CD4-positive, alpha-beta T cell treated with Interleukin-12 subunit alpha and Interleukin-12 subunit beta, for 1 hour (primary cell): Measurements from ENCODE around the gene PITPNM3.

Experiments used
- DNase-seq: peaks from one replicate; pipeline ENCODE4 v3.0.0-alpha.2; 2020

The PITPNM3 gene

DNA sequence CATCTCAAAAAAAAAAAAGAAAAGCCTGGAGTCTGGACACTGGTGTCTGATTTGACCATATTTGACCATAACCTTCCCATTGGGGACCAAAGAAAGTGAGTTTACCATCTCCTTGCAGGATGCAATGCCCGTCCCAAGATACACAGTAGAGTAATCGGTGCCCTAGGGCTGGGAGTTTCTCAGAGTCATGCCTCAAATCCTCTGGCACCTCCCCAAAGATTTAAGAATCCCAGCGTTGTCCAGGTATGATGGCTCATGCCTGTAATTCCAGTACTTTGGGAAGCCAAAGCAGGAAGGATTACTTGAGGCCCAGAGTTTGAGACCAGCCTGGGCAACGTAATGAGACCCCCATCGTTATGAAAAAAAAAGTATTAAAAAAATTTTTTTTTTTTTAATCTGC lies 5.0 kb downstream of the PITPNM3 start:
- DNase-seq = no peak

DNA sequence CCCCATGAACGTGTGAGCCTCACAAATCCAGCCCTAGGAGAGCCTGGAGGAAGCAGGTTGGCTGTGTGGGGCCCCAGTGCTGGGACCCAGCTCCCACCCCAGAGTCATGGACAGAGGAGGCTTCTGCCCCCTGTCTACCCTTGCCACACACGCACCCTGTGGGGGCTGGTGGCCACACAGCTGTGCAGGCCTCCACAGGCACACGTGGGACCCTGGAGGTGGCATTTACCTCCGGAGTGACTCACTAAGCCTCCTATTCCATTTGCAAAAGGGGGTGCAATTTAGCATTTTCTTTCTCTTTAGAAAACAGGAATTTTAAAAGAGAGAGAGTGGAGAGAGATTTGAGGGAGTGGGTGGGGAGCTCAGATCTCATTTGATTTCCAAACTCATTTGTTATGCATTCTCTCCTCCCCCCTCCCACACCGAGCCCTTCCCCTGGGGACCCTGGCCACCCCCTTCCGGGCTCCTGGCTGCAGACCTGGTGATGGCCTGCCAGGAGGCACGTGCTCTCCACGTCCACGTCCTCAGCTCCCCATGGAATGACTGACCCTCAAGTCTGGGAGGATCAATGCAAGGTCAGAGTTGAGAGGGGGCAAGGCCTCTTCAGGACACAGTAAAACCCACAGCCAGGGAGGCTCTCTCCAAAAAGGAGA lies 6.8 kb downstream of the PITPNM3 start:
- no peak for DNase-seq

DNA sequence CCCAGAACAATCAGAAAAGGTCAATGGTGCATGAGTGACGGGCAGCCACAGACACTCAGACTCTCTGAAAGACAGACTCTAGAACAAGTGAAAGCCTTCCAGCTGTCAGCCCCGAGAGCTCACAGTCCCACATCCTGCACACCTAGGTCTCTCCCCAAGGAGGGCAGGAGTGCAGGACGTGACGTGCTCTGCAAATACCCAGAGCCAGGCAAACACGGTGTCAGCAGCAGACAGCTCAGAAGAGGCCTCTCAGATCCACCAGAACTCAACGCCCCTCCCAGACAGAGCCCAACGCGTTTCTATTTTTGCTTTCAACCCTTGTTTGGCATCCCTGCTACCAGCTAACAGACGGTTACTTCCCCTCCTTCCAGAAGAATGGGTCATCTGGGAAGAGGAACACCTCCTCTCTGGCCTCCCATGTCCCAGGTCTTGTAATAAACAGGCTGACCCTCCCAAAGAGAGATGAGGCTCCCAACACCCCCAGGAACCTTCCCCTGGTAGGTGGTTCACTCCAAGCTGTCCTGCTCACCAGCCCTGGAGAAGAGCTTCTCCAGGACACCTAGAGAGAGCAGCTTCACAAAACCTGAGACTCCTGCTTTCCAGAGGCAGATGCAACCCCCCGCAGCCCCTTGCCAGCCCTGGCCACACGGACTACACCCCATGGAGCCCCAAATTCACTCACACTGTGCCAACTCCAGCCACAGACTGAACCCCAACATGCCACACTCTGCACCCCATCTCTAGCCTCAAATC lies 7.6 kb downstream of the PITPNM3 start:
- DNase-seq = no peak

DNA sequence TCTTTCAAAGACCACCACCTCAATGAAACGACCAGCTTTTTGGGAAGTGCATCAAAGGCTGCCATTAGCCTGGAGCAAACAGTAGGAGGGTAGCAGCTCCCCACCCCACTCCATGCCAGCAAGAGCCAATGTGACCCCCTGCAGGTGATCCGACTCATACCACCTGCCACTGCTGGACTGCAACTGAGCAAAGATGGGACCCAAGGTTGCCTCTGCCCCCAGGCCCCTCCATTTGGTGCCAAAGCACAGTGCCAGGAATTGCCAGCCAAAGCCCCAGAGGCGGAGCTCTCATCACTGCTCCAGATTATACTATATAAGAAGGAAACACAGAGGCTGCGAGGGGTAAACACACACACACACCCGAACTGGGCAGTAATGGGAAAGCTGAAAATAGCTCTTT lies 8.3 kb downstream of the PITPNM3 start:
- no peak for DNase-seq

DNA sequence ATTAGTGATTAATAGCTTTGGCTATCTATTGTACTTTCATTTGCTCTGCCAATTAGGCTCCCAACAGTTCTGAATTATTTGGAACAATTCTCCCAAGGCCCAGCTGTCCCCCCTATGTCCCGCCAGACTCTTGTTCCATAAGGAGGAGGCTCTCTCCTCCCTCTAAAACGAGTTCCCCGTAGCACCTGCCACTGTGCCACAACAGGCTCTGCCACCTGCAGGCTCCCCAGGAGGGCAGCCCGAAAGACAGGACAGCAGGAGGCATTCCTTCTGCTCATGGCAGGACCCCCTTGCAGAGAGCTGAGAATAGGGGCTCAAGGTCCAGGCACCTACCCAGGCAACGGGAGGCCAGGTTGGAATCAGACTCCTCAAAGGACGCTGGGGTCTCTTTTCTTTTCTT lies 9.0 kb downstream of the PITPNM3 start:
- DNase-seq = no peak

DNA sequence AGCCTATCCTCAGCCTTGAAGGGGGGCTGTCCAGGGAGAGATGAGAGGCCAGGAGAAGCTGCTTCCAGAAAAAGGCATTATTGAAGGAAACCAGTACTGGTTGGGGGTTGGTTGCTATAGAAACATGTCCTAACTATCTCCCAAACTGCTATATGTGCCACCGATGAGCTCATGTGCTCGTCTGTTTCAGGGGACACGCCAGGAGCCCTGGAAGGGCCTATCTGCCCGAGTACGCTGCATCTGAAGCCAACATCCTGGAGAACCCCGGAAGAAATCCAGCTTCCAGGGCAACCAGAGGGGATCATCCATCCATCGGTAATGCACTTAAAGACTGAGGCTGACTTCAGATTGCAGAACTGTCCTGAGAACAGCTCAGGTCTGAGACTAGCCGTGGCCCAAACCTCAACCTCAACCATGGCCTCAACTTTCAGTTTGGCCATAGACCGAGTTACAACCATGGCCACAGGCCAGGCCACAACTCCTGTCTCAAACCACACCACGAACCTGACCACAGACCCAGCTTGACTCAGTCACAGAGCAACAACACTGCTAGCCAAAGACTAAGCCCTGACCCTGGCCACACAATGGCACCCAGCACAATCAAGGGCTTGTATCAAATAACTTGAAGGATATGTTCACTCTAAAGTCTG lies 10.2 kb downstream of the PITPNM3 start:
- DNase-seq = no peak

DNA sequence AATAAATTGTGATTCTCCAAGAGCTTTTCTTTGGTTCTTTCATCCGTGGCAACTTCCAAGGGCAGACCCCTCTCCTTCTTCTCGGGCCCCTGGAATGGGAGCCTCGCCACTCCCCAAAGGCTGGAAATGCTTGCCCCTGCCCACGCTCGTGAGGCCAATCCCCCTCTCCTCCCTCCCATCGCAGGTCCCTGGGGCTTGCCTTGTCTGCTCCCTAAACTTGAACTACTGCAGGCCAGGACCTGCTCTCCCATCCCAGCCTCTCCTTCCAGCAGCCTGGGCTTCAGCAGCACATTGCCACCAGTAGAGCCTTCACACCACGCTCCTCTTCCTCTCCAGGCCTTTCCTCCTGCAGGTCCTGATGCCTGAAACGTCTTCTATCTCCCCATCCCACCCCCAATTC lies 11.1 kb downstream of the PITPNM3 start:
- no peak for DNase-seq

DNA sequence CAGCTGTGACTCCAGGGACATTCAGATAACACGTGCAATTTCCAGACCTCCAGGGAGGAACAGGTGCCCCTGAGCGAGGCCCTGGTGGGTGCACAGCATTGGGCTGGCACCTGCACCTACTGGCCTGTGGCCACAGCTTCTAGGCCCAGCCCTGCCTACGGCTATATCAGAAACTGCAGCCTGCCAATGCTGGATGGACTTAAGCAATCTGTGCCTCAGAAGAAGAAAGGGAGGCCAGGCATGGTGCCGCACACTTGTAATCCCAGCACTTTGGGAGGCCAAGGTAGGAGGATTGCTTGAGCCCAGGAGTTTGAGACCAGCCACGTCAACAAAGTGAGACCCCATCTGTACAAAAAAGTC lies 12.4 kb downstream of the PITPNM3 start:
- no peak for DNase-seq

DNA sequence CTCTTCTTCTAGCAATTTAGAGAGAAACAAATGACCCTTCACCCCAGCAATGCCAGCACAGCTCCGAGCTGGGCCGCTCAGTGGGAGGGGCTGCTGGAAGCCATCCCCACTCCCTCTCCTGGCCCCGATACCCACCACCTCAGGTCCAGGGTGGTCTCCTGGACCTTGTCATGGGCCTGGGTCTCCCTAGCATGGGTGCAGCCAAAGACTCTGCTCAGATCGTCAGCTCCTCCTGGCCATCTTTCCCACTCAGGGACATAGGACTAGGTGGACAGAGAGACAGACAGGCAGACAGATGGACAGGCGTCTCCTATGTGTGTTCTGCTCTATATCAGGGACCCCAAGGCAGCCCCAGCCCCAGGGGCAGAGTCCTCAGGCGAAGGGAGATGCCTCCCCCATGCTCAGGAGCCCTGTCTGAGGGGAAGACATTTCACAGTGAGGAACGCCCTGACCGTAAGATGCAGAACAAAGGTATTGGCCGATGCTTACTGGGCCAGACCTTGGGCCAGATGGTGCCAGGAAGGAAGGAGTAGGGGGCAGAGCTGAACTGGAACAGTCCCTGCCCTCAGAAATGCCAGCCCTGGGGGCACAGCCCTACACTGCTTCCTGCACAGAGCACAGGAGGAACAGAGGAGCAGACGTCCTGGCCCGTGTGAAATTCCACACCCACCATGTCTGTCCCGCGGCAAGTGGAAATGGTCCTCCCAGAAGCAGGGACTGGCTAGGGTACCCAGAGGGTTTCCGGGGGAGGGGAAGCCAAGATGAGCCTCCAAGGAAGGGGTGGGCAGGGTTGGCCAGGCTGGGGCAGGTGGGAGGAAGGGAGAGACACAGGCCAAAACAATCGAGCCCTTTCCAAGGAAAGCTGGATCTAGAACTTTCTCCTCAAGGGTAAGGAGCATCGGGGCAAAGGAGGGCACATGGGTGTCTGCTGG lies 13.0 kb downstream of the PITPNM3 start:
- DNase-seq = no peak

DNA sequence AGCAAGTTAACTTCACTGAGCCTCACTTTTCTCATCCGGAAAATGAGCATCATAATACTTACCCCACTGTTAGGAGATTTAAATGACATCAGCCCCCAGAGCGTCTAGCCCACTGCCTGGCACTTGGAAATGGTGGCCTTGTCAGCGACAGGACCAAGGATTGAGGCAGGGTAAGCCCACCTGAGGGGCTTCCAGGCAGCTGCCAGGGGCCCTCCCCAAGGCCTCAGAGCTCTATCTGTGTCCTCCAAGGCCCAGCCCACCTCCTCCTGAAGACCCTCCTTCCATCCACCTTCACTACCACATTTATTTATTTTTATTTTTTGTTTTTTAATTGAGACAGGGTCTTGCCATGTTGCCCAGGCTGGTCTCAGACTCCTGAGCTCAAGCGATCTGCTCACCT lies 13.8 kb downstream of the PITPNM3 start:
- no peak for DNase-seq

DNA sequence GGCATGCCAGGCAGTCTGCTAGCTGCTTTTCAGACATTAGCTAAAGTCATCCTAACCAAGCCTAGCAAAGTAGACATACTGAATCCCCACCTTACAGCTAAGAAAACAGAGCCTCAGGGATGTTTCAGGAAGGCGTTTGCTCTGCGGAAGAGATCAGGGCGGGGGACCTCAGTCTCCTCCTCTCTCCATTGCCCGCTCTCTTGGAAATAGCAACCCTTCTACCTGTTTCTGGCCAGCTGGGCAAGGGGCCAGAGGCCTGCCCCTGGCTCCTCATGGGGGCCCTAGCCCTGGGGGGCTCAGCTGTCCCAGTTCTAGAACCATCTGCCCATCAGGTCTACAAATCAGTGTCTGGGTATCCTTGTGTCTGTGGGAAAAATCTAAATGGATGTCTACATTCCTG lies 14.5 kb downstream of the PITPNM3 start:
- no peak for DNase-seq

DNA sequence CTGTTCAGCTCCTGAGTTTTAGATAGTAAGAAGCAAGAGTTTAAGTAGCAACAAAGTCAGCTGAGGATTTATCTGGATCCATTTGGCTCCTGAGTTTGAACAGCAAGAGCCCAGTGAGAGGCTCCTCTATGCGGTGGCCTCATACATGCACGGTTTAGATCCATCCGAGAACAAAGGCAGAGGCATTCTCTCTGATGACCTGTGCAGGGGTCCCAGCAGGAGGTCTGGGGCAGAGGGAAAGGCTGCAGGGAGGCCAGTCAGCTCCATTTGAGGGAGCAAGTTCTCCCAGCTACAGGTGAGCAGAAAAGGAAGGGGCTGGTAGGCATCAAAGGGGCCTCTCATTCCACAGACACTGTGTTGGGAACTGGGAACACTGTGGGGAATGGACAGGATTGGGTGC lies 16.5 kb downstream of the PITPNM3 start:
- no peak for DNase-seq

DNA sequence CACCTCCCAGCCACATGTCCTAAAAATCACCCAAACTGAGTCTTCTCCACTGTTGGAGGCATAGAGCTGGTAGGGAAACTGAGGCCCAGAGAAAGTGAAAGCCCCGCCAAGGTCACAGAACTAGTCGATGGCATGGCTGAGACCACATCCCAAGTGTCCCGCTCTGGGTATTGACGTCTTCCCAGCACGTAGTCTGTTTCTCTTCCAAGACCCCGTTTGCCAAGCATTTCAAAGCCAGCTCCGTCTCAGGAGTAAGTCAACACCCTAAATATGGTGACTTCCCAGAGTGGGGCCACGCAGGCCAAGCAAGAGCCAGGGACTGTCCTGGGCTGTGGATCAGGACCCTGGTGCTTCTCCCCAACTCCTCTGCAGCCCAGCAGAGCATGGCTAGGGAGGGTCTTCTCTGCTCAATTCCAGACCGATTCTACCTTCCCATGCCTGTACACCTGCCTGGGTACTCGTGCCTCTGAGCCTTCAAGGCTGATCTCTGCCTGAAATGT lies 19.7 kb downstream of the PITPNM3 start:
- no peak for DNase-seq

DNA sequence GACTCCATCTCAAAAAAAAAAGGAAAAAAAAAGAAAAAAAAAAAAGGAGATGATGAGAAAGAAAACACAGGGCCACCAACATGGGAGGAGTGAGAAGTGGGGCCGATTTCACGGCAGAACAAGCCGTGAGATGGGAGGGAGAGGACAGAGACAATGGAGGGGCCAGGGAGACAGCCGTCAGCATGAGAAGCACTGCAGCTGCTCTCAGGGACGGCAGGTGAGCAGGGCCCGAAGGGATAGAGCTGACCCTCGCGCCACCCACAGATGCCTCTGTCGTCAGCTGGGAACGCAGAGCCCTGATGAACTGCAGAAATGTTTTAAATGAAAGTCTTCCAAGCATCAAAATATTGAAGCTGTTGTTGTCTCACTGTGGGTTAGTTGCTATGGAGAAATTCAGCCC lies 20.3 kb downstream of the PITPNM3 start:
- no peak for DNase-seq

DNA sequence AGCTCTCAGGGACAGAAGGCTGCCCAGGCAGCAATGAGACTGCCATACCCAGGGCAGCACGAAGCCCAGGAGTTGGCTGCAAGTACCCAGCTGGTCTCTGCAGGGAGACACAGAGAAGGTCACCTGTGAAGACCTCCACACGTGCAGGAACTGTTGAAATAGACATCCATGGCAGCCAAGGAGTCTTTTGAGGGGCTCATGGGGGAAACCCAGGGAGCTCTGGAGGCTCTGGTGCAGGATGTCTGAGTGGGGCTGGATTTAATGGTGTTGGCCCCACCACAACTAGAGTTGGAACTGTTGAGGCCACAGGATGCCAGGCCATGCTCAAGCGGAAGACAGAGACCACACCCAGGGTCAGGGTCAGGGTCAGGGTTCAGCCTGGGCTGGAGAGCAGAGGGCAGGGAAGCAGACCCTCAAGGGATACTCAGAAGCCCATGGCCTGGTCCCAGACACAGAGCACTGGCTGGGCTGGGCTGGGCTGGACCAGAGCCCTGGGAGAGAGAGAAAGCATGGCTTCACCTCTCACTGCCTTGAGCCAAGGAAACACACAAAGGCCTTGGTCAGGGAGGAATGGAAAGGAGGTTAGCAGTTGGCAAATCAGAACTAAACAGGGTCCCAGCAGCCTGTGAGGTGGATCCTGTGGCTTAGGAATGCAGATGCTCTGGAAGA lies 21.4 kb downstream of the PITPNM3 start:
- no peak for DNase-seq

DNA sequence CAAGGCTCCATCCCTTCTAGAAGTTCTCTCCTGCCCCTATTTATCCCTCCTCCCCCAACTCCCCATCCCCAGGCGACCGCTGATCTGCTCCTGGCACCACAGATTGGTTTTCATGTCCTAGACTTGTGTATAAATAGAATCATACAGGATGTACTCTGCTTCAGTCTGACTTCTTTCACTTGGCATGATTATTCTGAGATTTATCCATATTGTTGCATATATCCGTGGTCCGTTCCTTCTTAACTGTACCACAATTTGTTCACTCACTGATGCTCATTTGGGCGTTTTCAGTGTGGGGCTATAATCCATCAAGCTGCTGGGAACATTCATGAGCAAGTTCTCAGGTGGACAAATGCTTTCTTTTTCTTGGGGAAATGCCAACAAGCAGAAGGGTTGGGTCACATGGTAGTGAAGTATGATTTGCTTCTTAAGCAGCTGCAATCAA lies 23.9 kb downstream of the PITPNM3 start:
- DNase-seq = no peak

DNA sequence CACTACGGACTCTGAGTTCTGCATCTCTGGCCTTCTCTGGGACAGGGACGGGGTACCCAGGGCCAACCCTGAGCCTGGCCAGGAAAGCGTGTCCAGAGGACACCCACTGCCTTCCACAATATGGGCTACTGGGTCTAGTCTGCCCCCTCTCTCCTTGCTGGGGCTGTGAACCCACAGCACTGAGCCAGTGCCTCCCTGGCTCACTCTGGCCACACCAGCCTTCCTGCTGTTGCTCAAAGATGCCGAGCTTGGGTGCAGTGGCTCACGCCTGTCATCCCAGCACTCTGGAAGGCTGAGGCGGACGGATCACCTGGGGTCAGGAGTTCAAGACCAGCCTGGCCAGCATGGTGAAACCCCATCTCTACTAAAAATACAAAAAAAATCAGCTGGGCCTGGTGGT lies 24.8 kb downstream of the PITPNM3 start:
- DNase-seq = no peak

DNA sequence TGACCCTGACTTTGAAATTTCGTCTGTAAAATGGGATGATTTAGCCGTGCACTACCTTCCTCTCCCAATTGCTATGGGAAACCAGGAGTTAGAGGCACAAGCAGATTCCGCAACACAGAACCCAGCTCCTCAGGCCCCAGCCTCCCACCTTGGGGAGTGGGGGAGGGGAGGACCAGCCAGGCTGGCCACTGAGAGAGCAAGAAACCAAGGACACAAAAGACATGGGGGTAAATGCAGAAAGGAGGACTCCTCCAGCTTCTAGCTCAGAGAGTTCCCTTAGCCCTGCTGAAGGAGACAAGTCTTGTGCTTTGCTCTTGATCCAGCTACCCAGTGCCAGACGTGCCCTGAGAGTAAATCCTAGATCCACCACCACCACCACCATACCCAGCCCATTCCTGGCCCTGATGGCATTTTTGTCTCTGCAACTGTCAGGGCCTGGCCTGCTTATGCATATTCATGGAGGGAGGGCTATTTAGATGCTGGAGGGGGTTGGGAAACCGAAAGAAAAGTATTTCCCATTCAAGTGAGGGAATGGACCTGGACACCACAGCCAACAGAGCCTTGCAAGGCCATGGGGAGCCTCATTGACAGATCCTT lies 25.9 kb downstream of the PITPNM3 start:
- DNase-seq = no peak

DNA sequence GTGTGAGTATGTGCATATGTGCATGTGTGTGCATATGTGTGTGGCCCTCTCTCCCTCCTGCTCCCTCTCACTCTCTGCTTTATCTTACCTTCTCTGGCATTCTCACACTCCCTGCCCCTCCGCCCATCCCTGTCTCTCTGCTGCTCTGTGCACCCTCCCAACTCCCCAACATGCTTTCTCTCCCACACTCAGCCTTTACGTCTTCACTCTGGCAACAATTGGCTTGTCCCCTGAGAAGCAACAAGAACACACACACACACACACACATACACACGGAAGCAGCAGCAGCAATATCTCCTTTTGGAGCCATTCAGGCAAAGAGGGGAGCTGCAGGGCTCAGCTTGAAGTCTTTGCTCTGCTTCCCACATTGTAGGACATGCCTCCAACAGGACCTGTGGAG lies 27.8 kb downstream of the PITPNM3 start:
- DNase-seq = no peak

DNA sequence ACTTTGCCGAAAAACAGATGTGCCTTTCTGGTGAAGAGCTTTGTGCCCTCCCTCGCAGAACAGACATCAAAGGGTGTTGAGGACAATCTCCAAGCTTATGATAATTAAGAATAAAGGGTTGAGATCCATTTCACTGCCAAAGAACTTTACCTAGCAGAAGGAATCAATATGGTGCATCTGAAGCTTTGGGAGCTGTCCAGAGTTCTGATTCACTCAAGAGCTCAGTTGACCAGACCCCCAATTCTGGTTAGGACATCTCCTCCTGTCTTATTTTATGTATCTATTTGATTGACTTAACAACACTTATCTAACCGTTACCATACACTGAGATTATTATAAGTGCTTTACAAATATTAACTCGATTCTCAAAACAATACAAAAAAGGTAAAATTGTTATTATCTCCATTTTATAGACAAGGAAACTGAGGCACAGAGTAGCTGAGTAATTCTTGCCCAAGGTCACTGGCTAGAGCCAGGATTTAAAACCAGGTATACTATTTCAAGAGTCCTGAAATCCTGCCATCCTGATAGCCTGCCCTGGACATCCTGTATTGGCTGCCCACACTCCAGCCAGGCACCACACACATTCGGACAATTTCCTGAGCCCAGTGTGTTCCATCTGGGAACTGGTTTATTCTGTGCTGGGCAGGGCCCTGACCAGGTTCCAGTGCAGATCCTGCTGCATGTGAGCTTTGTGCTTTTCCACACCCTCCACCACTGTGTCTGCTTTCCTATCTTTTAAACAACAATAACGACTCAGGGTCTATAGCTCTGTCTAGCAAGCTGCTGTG lies 29.8 kb downstream of the PITPNM3 start:
- no peak for DNase-seq

DNA sequence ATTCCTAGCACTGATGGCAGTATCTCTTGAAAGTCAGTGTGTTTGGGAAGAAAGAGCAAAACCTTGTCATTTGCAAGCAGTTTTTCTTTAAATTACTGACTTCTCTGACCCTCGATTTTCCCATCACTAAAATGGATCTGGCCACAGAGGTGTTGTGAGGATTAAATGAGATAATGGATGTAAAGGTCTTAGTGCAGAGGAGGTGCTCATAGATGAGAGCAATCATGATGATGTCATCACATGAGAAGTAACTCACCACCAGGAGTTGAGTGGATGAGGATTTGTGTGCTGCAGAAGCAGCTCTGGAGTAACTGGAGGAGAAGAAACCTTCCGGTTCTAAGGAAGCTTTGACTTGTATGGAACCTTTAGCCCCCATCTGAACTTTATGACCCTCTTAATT lies 30.6 kb downstream of the PITPNM3 start:
- DNase-seq = no peak
